ENCODE results near the gene POU6F1. TPM values are rescaled to one million over a fixed set of nuclear protein-coding genes. Genes with fewer than 3 reads are reported as not detected.

POU6F1 gene
- total and polyA plus RNA-seq, 9 of the 15 experiments (the other 6 are each of a cell fraction or from before 2014, with no cell fraction given), result 0.14 to 3.3 (median 1.1) TPM

- DNase-seq (ENCODE audit: extremely low read depth in 1 of 4, low spot score in 3 of 4) (no peak), FAIRE-seq (peak; percentile 11), ATAC-seq (peak; percentile 15)
- 75% methylated on average over 11 of the region's 11 CpGs for WGBS (ENCODE audit: insufficient coverage, low coverage, missing lambda C conversion rate)
- Histone ChIP-seq H3K9ac (ENCODE audit: insufficient read depth in 1 of 2, low read depth in 2 of 2, low read length in 2 of 2) (peak overlapping the region in 1 of 2 experiments; percentile 44; a peak in 1 of 4 replicates), H3K27me3 (ENCODE audit: control insufficient read depth in 2 of 2, insufficient read depth in 2 of 2, low read length in 2 of 2) (no peaks in the 10 kb centered on the region), H3K4me3 (no peak overlapping the region), H2AFZ (ENCODE audit: low read depth, low read length) (peak overlapping the region; percentile 75), H3K36me3 (ENCODE audit: control insufficient read depth, insufficient read depth, low read length) (peaks cover 59% of the 10 kb centered on the region), H3K9me1 (ENCODE audit: control insufficient read depth, insufficient read depth, low read length) (no peaks in the 10 kb centered on the region), H4K20me1 (replicated peaks; ENCODE audit: control insufficient read depth, insufficient read depth, low read length) (no peaks in the 10 kb centered on the region), H3K9me3 (replicated peaks; ENCODE audit: control insufficient read depth, insufficient read depth, low read depth, low read length) (no peaks in the 10 kb centered on the region), H3K79me2 (ENCODE audit: control insufficient read depth, insufficient read depth, low read length) (peaks cover 13% of the 10 kb centered on the region; the same call in 1 of the 3 replicates), H3K27ac (ENCODE audit: extremely low read depth, low read depth, low read length) (peak overlapping the region; percentile 76), H3K4me2 (ENCODE audit: insufficient read depth, low read length) (peak overlapping the region; percentile 74; the same call in 1 of the 2 replicates), H3K4me1 (replicated peaks in 1 of 2; ENCODE audit: control insufficient read depth in 2 of 2, insufficient read depth in 2 of 2, low read length in 2 of 2) (peaks cover 0 to 28% of the 10 kb centered on the region in 2 experiments; a peak in 3 of 5 replicates)
- POLR2A ChIA-PET, result interaction anchor here (0.8 to 1.6 kb wide), 8 partner anchors 10 to 163 kb away, joined by 3 to 5 read pairs (median 3); partner anchors contain the start of gene CSRNP2
- intact Hi-C loops (cut with micrococcal nuclease) (loop anchor here (2.0 kb wide), 3 partner anchors 73 to 421 kb away; partner anchors contain the start of gene TFCP2), in situ Hi-C loops (cut with MboI) (no loop called here)
- TSS peak; percentile 58 for BruUV-seq (replicated peaks)
- CTCF ChIA-PET (ENCODE audit: low intra/inter-chr PET ratio), result no interaction called here
- TF ChIP-seq ZBED1 (IDR thresholded peaks at IDR 0.05) (no peak), NR2C2 (CRISPR knock-in tag; IDR thresholded peaks at IDR 0.05) (no peak), NR2C2 (tag; IDR thresholded peaks at IDR 0.05) (0 out of 2 replicates have a peak, but pooled peaks have one; percentile 42), NFRKB (IDR thresholded peaks at IDR 0.05; ENCODE audit: low read depth) (no peak), ZNF347 (CRISPR knock-in tag; IDR thresholded peaks at IDR 0.05; ENCODE audit: low read depth) (no peak), ATF7 (IDR thresholded peaks at IDR 0.05) (no peak), ZNF431 (CRISPR knock-in tag; IDR thresholded peaks at IDR 0.05) (no peak), HDAC3 (IDR thresholded peaks at IDR 0.05; ENCODE audit: borderline replicate concordance, partially characterized antibody) (no peak), HMGN3 (IDR thresholded peaks at IDR 0.05; ENCODE audit: borderline replicate concordance, extremely low read depth, insufficient read length, low read depth, low read length) (no peak), GATAD2A (IDR thresholded peaks at IDR 0.05) (no peak), RBM15 (IDR thresholded peaks at IDR 0.05; ENCODE audit: insufficient read depth, low read length) (no peak), ZNF707 (CRISPR knock-in tag; conservative IDR thresholded peaks at IDR 0.05) (no peak), RHOXF2B (CRISPR knock-in tag; conservative IDR thresholded peaks at IDR 0.05) (no peak), PTTG1 (tag; IDR thresholded peaks at IDR 0.05; ENCODE audit: low read depth) (0 out of 2 replicates have a peak, but pooled peaks have one; percentile 11), DMBX1 (CRISPR knock-in tag; IDR thresholded peaks at IDR 0.05; ENCODE audit: borderline replicate concordance) (peak; percentile 22; the same call in 1 of the 2 replicates), ZNF316 (IDR thresholded peaks at IDR 0.05) (peak; percentile 53), NFXL1 (CRISPR knock-in tag; IDR thresholded peaks at IDR 0.05) (no peak), ZNF668 (CRISPR knock-in tag; IDR thresholded peaks at IDR 0.05) (no peak), FOXJ2 (tag; IDR thresholded peaks at IDR 0.05) (no peak), HIVEP1 (CRISPR knock-in tag; IDR thresholded peaks at IDR 0.05) (no peak), ZNF23 (CRISPR knock-in tag; IDR thresholded peaks at IDR 0.05) (no peak), GMEB1 (CRISPR knock-in tag; IDR thresholded peaks at IDR 0.05) (no peak), KAT2B (IDR thresholded peaks at IDR 0.05; ENCODE audit: low read depth, low read length) (no peak), SPI1 (IDR thresholded peaks at IDR 0.05; ENCODE audit: borderline replicate concordance, low read depth, low read length) (no peak)
Measured at GRCh38 chr12:51245476-51246253, 27.8 kb upstream of the POU6F1 start.

Measured in K562 (cell line).